Breast epithelium (tissue), 3 donors: ENCODE measurements around the gene ABHD16A.

Experiments used
- CTCF ChIP-seq, 3 donors: fragments of 450-650 bp; IDR thresholded peaks; one replicate each; pipeline ENCODE4 v1.5.1; 2016 to 2017; ENCODE audit warnings: antibody characterized with exemption in 3 of 3, mild to moderate bottlenecking in 3 of 3, moderate library complexity in 3 of 3
- POLR2AphosphoS5 ChIP-seq, 3 donors: sonication (generic); formaldehyde crosslinking; IDR thresholded peaks; one replicate each; pipeline ENCODE4 v1.6.1; 2017; ENCODE audit warnings: antibody characterized with exemption in 3 of 3

GRCh38 chr6:31639043-31639442 lies 64.1 kb downstream of the ABHD16A start:
- TF ChIP-seq CTCF (IDR thresholded peaks at IDR 0.05) (no peak), POLR2AphosphoS5 (IDR thresholded peaks at IDR 0.05) (no peak)
